Tibial nerve (tissue), 3 donors: ENCODE results near the gene RFNG.

Source experiments
- CTCF ChIP-seq, 5 experiments: fragments of 200-600 bp in 3 of 5; fragments of 450-650 bp in 2 of 5; sonication (generic) in 3 of 5; IDR thresholded peaks; one replicate each; pipeline ENCODE4 v1.5.1; 2016 to 2019; ENCODE audit warnings: antibody characterized with exemption in 5 of 5, mild to moderate bottlenecking in 3 of 5, moderate library complexity in 2 of 5
- POLR2A ChIP-seq, 2 donors: fragments of 450-650 bp; IDR thresholded peaks; one replicate each; pipeline ENCODE4 v1.6.1; 2017; ENCODE audit warnings: antibody characterized with exemption in 2 of 2, mild to moderate bottlenecking in 2 of 2, moderate library complexity in 2 of 2

- TF ChIP-seq POLR2A (IDR thresholded peaks at IDR 0.05) (no peak), CTCF (IDR thresholded peaks at IDR 0.05) (peak; percentile 40 to 71 (median 57))
These were observed 31.7 kb downstream of the RFNG start for GRCh38 chr17:82019690-82020571.
